A673 (cell line): Measurements from ENCODE around the gene MYPN. TPM values are rescaled to one million over a fixed set of nuclear protein-coding genes. Genes with fewer than 3 reads are reported as not detected.

ENCODE experiments used
- BruUV-seq: library from RNA; stranded (reverse); fragments of 400-500 nt; replicated peaks from 2 replicates; lab custom pipeline; 2021; lab: Mats Ljungman, UMichigan
- CTCF ChIA-PET: fragments of 300-600 bp; sonication (Branson Sonifier 250); formaldehyde crosslinking; loops from one replicate; lab custom pipeline; 2022; ENCODE audit warnings: antibody characterized with exemption; lab: Charles Lee
- POLR2A ChIA-PET: fragments of 300-600 bp; sonication (Branson Sonifier 250); formaldehyde crosslinking; loops from one replicate; lab custom pipeline; 2022; ENCODE audit warnings: antibody characterized with exemption; ENCODE audit not compliant: low non-redundant PET; lab: Charles Lee
- DNase-seq: peaks from one replicate; pipeline ENCODE4 v3.0.0-alpha.2; 2015; ENCODE audit warnings: low spot score
- H3K27ac ChIP-seq: fragments of 200-600 bp; sonication (generic); 2 replicates; pipeline ENCODE4 v1.5.1; 2016; ENCODE audit warnings: mixed run types, low read depth, mild to moderate bottlenecking, mixed read lengths, antibody characterized with exemption, low read length; ENCODE audit not compliant: poor library complexity, severe bottlenecking
- H3K27me3 ChIP-seq: fragments of 200-600 bp; sonication (generic); replicated peaks from 2 replicates; pipeline ENCODE4 v1.6.1; 2017; ENCODE audit warnings: mixed run types, low read depth, mild to moderate bottlenecking, mixed read lengths, antibody characterized with exemption, low read length; ENCODE audit not compliant: insufficient read depth, poor library complexity
- H3K36me3 ChIP-seq: fragments of 200-600 bp; sonication (generic); 2 replicates; pipeline ENCODE4 v1.6.1; 2016; ENCODE audit warnings: mixed run types, mild to moderate bottlenecking, mixed read lengths, antibody characterized with exemption, low read length; ENCODE audit not compliant: insufficient read depth, poor library complexity, severe bottlenecking
- H3K4me1 ChIP-seq: fragments of 200-600 bp; sonication (generic); 2 replicates; pipeline ENCODE4 v1.6.1; 2017; ENCODE audit warnings: mixed run types, mild to moderate bottlenecking, mixed read lengths, antibody characterized with exemption, low read length; ENCODE audit not compliant: insufficient read depth, poor library complexity, severe bottlenecking
- H3K4me3 ChIP-seq: fragments of 200-600 bp; sonication (generic); 2 replicates; pipeline ENCODE4 v1.5.1; 2016; ENCODE audit warnings: low read depth, mixed run types, mild to moderate bottlenecking, mixed read lengths, low read length; ENCODE audit not compliant: poor library complexity, severe bottlenecking
- H3K9me3 ChIP-seq: fragments of 200-600 bp; sonication (generic); 2 replicates; pipeline ENCODE4 v1.6.1; 2016; ENCODE audit warnings: mixed run types, low read depth, mild to moderate bottlenecking, mixed read lengths, antibody characterized with exemption, low read length; ENCODE audit not compliant: poor library complexity, severe bottlenecking
- EZH2 ChIP-seq: fragments of 200-600 bp; sonication (generic); IDR thresholded peaks from 2 replicates; pipeline ENCODE4 v1.6.1; 2017; ENCODE audit warnings: borderline replicate concordance, low read depth, mild to moderate bottlenecking, mixed read lengths, antibody characterized with exemption, low read length; ENCODE audit not compliant: poor library complexity, severe bottlenecking
- intact Hi-C: fragments of 100-400 bp; cut with micrococcal nuclease; formaldehyde crosslinking; loops from one replicate; pipeline ENCODE4 v1.10.0; 2022; ENCODE audit not compliant: unreplicated experiment
- total RNA-seq: library from RNA; stranded (reverse); gene quantifications from 2 replicates; pipeline ENCODE4 v1.2.3, GENCODE V29; 2021
- TF ChIP-seq, protein P1 (sequence below): fragments of 300-800, 200-600 bp; sonication (generic); conservative IDR thresholded peaks from 2 replicates; pipeline ENCODE4 v1.5.1; 2017; ENCODE audit warnings: low read depth, mild to moderate bottlenecking, antibody characterized with exemption, low read length, moderate library complexity, mixed read lengths

Gene MYPN
- total RNA-seq, 1 experiment from 2014 or later: 1.7 TPM

DNA sequence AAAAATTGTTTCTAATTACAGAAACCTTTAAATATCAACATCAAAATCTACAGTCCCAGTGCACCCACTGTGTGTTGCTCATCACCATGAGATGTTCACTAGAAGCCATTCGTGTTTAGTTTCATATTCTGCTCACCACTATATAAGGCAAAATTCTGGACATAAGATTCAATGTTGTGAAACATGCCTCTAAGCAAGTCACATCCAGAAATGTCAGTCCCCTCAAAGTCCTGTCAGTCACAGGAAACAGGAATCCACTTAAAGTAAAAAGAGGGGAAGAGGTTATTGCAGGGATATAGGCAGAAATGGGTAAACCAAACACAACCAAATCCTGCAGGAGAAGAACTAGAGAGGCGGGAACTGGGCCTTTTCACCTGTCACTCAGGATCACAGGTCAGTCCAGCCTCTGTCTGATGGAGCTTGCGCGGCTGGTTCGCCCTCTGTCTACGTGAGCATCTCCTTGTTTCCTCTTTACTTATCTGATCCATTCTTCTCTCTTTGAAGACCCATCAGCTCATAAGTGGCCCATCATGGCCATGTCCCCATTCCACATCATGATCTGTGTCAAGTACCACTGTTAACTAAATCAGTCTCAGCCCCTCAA is 58.4 kb downstream of the MYPN start:
- Histone ChIP-seq H3K36me3 (no peaks in the 10 kb centered on the region), H3K27ac (no peak overlapping the region), H3K4me3 (no peak overlapping the region), H3K27me3 (no peaks in the 10 kb centered on the region), H3K4me1 (no peaks in the 10 kb centered on the region), H3K9me3 (no peaks in the 10 kb centered on the region)
- POLR2A ChIA-PET: no interaction called here
- no TSS peak for BruUV-seq
- CTCF ChIA-PET: no interaction called here
- intact Hi-C loops: no loop called here
- DNase-seq: no peak
- no peak for TF ChIP-seq EZH2
- TF ChIP-seq, protein P1, sequence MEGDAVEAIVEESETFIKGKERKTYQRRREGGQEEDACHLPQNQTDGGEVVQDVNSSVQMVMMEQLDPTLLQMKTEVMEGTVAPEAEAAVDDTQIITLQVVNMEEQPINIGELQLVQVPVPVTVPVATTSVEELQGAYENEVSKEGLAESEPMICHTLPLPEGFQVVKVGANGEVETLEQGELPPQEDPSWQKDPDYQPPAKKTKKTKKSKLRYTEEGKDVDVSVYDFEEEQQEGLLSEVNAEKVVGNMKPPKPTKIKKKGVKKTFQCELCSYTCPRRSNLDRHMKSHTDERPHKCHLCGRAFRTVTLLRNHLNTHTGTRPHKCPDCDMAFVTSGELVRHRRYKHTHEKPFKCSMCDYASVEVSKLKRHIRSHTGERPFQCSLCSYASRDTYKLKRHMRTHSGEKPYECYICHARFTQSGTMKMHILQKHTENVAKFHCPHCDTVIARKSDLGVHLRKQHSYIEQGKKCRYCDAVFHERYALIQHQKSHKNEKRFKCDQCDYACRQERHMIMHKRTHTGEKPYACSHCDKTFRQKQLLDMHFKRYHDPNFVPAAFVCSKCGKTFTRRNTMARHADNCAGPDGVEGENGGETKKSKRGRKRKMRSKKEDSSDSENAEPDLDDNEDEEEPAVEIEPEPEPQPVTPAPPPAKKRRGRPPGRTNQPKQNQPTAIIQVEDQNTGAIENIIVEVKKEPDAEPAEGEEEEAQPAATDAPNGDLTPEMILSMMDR: no peak

DNA sequence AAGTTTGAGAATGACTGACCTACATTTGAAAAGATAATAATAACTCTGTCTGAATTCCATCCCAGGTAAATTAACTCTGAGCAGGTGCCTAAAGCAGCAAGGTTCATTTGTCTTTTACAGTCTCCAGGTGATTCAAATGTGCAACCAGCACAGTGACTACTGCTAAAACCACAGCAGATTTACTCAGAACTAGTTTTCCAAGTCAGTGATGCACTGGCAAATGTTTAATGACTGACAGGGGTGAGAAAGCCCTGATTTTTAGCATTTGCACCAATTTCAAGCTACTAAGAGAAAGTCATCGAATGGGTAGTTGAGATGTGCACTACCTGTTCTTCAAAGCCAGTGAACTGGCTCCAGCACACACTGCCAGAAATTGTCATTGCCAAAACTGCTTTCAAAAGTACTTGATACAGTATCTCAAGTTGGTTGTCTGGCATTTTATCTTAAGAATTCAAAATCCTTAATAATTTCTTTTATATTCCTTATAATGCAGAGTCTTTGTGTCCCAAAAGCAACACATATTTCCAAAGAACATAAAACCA is 62.3 kb downstream of the MYPN start:
- Histone ChIP-seq H3K27ac (no peak overlapping the region), H3K9me3 (no peaks in the 10 kb centered on the region), H3K27me3 (no peaks in the 10 kb centered on the region), H3K36me3 (no peaks in the 10 kb centered on the region), H3K4me1 (no peaks in the 10 kb centered on the region), H3K4me3 (no peak overlapping the region)
- CTCF ChIA-PET: no interaction called here
- POLR2A ChIA-PET: no interaction called here
- TF ChIP-seq, protein P1: no peak
- no peak for TF ChIP-seq EZH2
- no peak for DNase-seq
- no TSS peak for BruUV-seq
- intact Hi-C loops: no loop called here

DNA sequence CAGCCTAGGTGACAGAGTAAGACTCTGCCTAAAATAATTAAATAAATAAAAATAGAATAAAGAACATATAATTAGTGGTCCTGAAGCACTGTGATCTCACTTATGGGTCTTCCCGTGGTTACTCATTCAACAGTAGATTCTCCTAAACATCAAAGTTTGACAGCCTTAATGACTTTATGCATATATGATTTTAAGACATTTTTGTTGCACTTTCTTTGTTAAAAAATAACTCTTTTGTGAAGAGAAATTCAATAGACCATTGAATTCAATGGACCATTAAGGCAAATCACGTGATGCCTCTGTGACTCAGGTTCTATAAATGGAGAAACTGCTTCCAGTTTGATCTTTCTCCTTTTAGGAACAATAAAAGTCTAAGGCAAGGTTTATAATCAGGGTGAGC is 63.0 kb downstream of the MYPN start:
- Histone ChIP-seq H3K4me3 (no peak overlapping the region), H3K4me1 (no peaks in the 10 kb centered on the region), H3K27ac (no peak overlapping the region), H3K36me3 (no peaks in the 10 kb centered on the region), H3K27me3 (no peaks in the 10 kb centered on the region), H3K9me3 (no peaks in the 10 kb centered on the region)
- intact Hi-C loops: no loop called here
- DNase-seq: no peak
- POLR2A ChIA-PET: no interaction called here
- CTCF ChIA-PET: no interaction called here
- TF ChIP-seq, protein P1: no peak
- no peak for TF ChIP-seq EZH2
- no TSS peak for BruUV-seq
